Measurements from ENCODE around the gene TNNI2.
"Not testable (repeated sequence)": the region's sequence is repeated elsewhere in the genome, so short reads cannot be mapped to it uniquely, and the experiment has no call there.

The TNNI2 gene

DNA sequence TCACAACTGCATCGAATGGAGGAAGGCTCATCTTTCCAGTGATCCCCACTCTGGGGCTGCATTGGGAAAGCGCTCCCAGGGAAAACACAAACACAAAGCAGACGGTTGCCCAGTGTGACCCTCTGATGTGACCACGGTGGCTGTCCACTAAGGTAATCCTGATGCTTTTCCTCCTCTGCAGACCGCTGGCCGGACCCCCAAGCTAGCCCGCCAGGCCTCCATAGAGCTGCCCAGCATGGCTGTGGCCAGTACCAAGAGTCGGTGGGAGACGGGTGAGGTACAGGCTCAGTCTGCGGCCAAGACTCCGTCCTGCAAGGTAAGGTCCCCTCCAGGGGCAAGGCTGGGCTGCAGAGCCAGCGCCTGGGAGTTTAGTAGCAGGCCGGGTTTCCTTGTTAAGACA, 47.8 kb downstream of the TNNI2 start:
- H3K27me3 Mint-ChIP-seq; H3K27ac Mint-ChIP-seq; H3K36me3 Mint-ChIP-seq; H3K9me3 Mint-ChIP-seq (ENCODE audit: low read depth); H3K4me3 Mint-ChIP-seq: not testable (repeated sequence)
- peaks cover 22% of the 10 kb centered on the region for H3K4me1 Mint-ChIP-seq (ENCODE audit: low read depth)

DNA sequence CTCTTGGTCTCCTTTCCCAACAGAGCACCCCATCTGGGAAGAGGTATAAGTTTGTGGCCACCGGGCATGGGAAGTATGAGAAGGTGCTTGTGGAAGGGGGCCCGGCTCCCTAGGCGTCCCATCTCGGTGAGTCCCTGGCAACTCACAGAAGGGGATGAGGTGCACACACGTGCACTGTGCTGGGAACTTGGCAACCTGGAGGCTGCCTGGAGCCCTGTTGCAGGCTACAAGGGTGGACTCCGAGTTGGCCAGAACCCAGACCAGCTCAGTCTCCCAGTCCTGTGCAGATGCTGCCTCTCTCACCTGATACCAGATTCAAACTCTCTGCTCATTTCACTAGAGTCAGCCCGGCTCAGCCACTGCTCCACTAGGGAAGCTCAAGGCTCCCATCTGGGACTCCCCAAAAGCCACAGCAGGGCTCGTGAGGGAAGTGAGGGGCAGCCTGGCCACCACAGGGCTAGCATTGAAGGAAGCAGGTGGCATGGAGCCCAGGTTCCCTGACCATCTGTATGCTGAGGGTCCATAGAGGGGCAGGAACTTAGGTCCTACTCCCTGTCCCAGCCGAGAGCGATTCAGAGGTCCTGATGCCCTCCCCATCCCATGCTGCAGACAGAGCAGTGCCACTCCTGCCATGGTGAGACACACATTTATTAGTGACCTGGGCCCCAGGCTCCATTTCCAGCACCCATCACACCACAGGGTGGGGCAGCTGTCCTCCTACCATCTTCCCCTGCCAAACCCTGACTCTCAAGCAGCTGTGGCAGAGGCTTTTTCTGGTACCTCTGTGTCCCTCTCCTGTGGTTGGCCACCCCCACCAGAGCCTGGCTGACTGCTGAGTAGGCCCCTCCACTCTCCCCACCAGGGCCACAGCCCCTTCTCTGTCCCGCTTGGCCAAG, 48.9 kb downstream of the TNNI2 start:
- H3K36me3 Mint-ChIP-seq, result no peaks in the 10 kb centered on the region
- H3K27ac Mint-ChIP-seq, result peak overlapping the region; percentile 86
- peaks cover 30% of the 10 kb centered on the region for H3K4me1 Mint-ChIP-seq (ENCODE audit: low read depth)
- H3K4me3 Mint-ChIP-seq, result no peak overlapping the region
- H3K27me3 Mint-ChIP-seq, result no peaks in the 10 kb centered on the region
- no peaks in the 10 kb centered on the region for H3K9me3 Mint-ChIP-seq (ENCODE audit: low read depth)

DNA sequence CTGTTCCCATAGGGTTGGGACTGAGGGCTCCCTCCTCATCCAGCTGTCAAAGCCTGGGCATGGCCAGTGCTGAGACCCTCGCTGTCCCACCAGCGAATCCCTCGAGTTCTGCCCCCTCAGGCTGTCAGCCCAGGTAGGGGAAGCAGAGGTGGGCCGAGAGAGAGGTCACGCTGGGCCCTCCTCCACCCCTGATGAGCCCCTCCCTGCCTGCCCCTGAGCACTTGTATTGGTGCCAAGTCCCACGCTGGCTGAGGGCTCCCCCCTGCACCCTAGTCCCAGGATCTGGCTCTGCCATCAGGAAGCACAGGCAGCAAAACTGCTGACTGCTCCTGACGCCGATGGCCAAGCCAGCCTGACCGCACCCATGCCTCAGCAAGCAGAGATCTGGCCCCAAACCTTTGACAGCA, 49.6 kb downstream of the TNNI2 start:
- Mint-ChIP-seq H3K36me3 (no peaks in the 10 kb centered on the region), H3K4me1 (ENCODE audit: low read depth) (peaks cover 32% of the 10 kb centered on the region), H3K9me3 (ENCODE audit: low read depth) (no peaks in the 10 kb centered on the region), H3K27me3 (no peaks in the 10 kb centered on the region), H3K4me3 (peak overlapping the region; percentile 71), H3K27ac (peak overlapping the region; percentile 86)

DNA sequence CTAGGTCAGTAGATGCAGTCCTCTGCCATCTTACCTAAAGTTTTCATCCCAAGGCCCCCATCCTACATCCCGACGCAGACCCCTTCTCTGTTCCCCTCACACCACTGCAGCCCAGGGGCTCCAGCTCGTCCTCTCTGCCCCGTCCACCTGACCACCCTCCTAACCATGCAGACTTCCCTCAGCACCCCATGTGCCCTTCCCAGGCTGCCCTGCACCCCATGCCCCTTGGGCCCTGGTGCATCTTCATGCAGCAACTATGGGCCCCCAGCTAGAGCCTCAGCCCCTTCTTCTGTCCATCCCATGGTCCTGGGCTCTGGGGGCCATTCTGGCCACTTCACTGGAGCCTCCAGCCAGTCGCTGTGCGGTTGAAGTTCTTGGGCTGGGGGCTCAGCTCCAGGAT, 50.0 kb downstream of the TNNI2 start:
- H3K4me3 Mint-ChIP-seq, result peak overlapping the region; percentile 71
- no peaks in the 10 kb centered on the region for H3K27me3 Mint-ChIP-seq
- no peaks in the 10 kb centered on the region for H3K9me3 Mint-ChIP-seq (ENCODE audit: low read depth)
- H3K4me1 Mint-ChIP-seq (ENCODE audit: low read depth), result peaks cover 37% of the 10 kb centered on the region
- H3K27ac Mint-ChIP-seq, result peak overlapping the region; percentile 86
- H3K36me3 Mint-ChIP-seq, result no peaks in the 10 kb centered on the region

DNA sequence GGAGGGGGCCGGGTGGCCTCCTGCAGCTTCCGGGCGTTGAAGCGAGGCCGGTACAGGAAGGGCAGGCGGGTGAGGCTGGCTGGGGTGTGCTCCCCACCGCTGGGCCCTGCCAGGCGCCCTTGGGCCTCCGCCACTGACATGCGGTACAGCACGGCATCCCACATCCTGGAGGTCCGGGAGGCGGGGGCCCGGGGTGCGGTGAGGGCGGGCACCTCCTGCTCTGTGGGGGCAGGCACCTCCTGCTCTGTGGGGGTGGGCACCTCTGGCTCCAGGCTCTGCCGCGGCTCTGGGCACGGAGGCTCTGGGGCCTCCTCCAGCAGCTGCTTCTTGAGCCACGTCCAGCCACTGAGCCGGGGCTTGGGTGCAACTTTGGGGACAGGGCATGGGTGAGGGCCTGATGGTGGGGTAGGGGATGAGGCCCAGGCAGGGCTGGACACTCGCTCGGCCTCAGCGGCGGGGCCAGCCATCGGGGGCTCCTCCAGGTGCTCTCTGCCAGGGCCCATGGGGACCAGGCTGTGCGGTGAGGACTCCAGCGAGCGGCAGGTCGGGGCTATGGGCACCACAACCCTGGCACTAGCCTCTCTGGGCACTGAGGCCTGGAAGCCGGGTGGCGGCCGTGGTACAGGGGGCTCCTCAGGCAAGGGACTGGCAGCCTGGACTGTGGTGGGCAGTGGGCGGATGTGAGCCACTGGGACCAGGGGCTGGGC, 50.6 kb downstream of the TNNI2 start:
- Mint-ChIP-seq H3K4me3 (peak overlapping the region; percentile 80), H3K27ac (peak overlapping the region; percentile 86), H3K4me1 (ENCODE audit: low read depth) (peaks cover 37% of the 10 kb centered on the region), H3K9me3 (ENCODE audit: low read depth) (no peaks in the 10 kb centered on the region), H3K27me3 (no peaks in the 10 kb centered on the region), H3K36me3 (no peaks in the 10 kb centered on the region)

DNA sequence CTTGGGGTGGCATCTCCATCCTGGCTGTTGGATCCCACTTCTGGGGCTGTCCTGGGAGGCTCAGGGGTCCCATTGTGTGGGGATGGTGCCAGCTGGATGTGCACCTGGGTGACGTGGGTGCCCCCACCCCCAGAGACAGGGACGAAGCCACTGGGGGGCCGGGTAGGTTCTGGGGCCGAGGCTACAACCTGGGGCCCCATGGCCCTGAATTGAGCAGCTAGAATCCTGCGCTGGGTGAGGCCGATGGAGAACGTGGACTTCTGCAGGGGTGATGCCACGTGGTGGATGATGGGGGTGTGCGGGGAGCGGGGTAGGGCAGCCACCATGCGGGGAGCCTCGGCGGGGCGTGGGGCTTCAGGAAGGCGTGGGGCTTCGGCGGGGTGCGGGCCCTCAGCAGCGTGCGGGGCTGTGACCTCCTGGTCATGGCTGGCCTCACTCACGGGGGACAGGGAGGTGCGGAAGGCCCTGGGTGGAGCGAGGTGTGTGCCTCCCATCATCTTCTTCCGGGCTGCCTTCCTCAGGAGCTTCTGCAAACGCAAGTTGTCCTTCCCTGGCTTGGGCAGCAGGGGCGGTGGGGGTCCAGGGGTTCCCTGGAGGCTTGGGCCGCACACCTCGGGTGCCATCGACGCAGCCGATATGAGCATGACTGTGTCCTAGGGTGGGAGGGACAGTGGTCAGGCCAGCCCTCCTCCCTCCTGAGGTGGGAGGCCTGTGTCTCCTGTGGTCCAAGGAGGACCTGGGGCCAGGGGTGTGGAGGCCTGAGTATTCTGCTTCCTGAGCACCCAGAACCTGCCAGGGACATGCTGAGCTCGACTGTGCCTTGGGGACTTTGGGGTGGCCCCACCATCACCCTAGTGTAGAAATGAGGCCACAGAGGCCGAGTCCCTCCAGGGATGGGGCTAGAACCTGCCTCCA, 51.4 kb downstream of the TNNI2 start:
- no peaks in the 10 kb centered on the region for H3K36me3 Mint-ChIP-seq
- H3K4me3 Mint-ChIP-seq, result peak overlapping the region; percentile 80
- peak overlapping the region; percentile 86 for H3K27ac Mint-ChIP-seq
- H3K9me3 Mint-ChIP-seq (ENCODE audit: low read depth), result no peaks in the 10 kb centered on the region
- peaks cover 37% of the 10 kb centered on the region for H3K4me1 Mint-ChIP-seq (ENCODE audit: low read depth)
- no peaks in the 10 kb centered on the region for H3K27me3 Mint-ChIP-seq

All from activated naive CD8-positive, alpha-beta T cell (primary cell).